HEK293 (cell line): ENCODE data around the gene LKAAEAR1.

Source experiments
- CTCF ChIA-PET: fragments of 350-600 bp; formaldehyde crosslinking; extraction: SDS; loops from one replicate; lab custom pipeline; 2021; ENCODE audit warnings: antibody characterized with exemption; lab: Yijun Ruan, JAX
- POLR2A ChIA-PET: fragments of 300-600 bp; formaldehyde crosslinking; extraction: SDS; loops from one replicate; lab custom pipeline; 2020; ENCODE audit warnings: antibody characterized with exemption, inconsistent platforms; lab: Yijun Ruan, JAX
- H3K27ac ChIP-seq: fragments of 200-500 bp; sonication (Bioruptor generic); 2 replicates; pipeline ENCODE4 v1.5.1; 2014; ENCODE audit warnings: low read depth, low read length, control low read depth, inconsistent platforms; ENCODE audit errors: extremely low read depth
- H3K36me3 ChIP-seq, 2 experiments: fragments of 200-500 bp in 1 of 2; sonication (Bioruptor generic) in 1 of 2; 1 replicate in 1 of 2; 2 replicates in 1 of 2; pipeline ENCODE4 v1.5.1; 2014 to 2017; ENCODE audit warnings: inconsistent platforms in 2 of 2, low read length in 2 of 2; ENCODE audit not compliant: control insufficient read depth in 2 of 2, insufficient read depth in 1 of 2
- H3K4me1 ChIP-seq: fragments of 200-500 bp; sonication (Bioruptor generic); 2 replicates; pipeline ENCODE4 v1.5.1; 2014; ENCODE audit warnings: mild to moderate bottlenecking, low read length, inconsistent platforms; ENCODE audit not compliant: control insufficient read depth, insufficient read depth
- H3K4me3 ChIP-seq: 2 replicates; pipeline ENCODE4 v1.5.1; 2011; ENCODE audit warnings: low read depth, mild to moderate bottlenecking, control low read depth, low read length, moderate library complexity
- H3K9me3 ChIP-seq: fragments of 200-500 bp; sonication (Bioruptor generic); 2 replicates; pipeline ENCODE4 v1.5.1; 2014; ENCODE audit warnings: low read depth, low read length, inconsistent platforms; ENCODE audit not compliant: control insufficient read depth, insufficient read depth
- GLI4 ChIP-seq: fragments of 450-650 bp; formaldehyde crosslinking; IDR thresholded peaks from 2 replicates; pipeline ENCODE4 v1.5.1; 2016; ENCODE audit warnings: missing biosample characterization, missing genetic modification characterization
- KLF1 ChIP-seq: fragments of 450-650 bp; formaldehyde crosslinking; IDR thresholded peaks from 2 replicates; pipeline ENCODE4 v1.5.1; 2016; ENCODE audit warnings: missing biosample characterization, missing genetic modification characterization
- KLF8 ChIP-seq: fragments of 450-650 bp; formaldehyde crosslinking; IDR thresholded peaks from 2 replicates; pipeline ENCODE4 v1.5.1; 2016; ENCODE audit warnings: missing biosample characterization, missing genetic modification characterization
- KLF9 ChIP-seq: fragments of 450-650 bp; formaldehyde crosslinking; IDR thresholded peaks from 2 replicates; pipeline ENCODE4 v1.5.1; 2016; ENCODE audit warnings: missing biosample characterization, missing genetic modification characterization, low read depth
- PATZ1 ChIP-seq: fragments of 450-650 bp; formaldehyde crosslinking; IDR thresholded peaks from 2 replicates; pipeline ENCODE4 v1.5.1; 2016; ENCODE audit warnings: missing biosample characterization, missing genetic modification characterization
- PRDM10 ChIP-seq: fragments of 450-650 bp; formaldehyde crosslinking; IDR thresholded peaks from 2 replicates; pipeline ENCODE4 v1.5.1; 2016; ENCODE audit warnings: missing biosample characterization, missing genetic modification characterization
- SCRT1 ChIP-seq: fragments of 450-650 bp; formaldehyde crosslinking; IDR thresholded peaks from 2 replicates; pipeline ENCODE4 v1.5.1; 2016; ENCODE audit warnings: missing biosample characterization, missing genetic modification characterization, borderline replicate concordance
- TRIM28 ChIP-seq: IDR thresholded peaks from 2 replicates; pipeline ENCODE4 v1.6.1; 2011; ENCODE audit warnings: low read length, control low read depth, borderline replicate concordance
- ZBTB1 ChIP-seq: fragments of 450-650 bp; formaldehyde crosslinking; IDR thresholded peaks from 2 replicates; pipeline ENCODE4 v1.5.1; 2016; ENCODE audit warnings: missing biosample characterization, missing genetic modification characterization
- ZBTB17 ChIP-seq: fragments of 450-650 bp; formaldehyde crosslinking; IDR thresholded peaks from 2 replicates; pipeline ENCODE4 v1.5.1; 2016; ENCODE audit warnings: missing biosample characterization, missing genetic modification characterization
- ZFP3 ChIP-seq: fragments of 450-650 bp; formaldehyde crosslinking; IDR thresholded peaks from 2 replicates; pipeline ENCODE4 v1.5.1; 2016; ENCODE audit warnings: low read depth, missing biosample characterization, missing genetic modification characterization
- ZNF112 ChIP-seq: fragments of 450-650 bp; formaldehyde crosslinking; IDR thresholded peaks from 2 replicates; pipeline ENCODE4 v1.5.0; 2017; ENCODE audit warnings: missing biosample characterization, missing genetic modification characterization
- ZNF121 ChIP-seq: fragments of 450-650 bp; formaldehyde crosslinking; IDR thresholded peaks from 2 replicates; pipeline ENCODE4 v1.5.1; 2016; ENCODE audit warnings: missing biosample characterization, missing genetic modification characterization
- ZNF169 ChIP-seq: fragments of 450-650 bp; formaldehyde crosslinking; IDR thresholded peaks from 2 replicates; pipeline ENCODE4 v1.5.1; 2016; ENCODE audit warnings: missing biosample characterization, missing genetic modification characterization
- ZNF223 ChIP-seq: fragments of 450-650 bp; formaldehyde crosslinking; IDR thresholded peaks from 2 replicates; pipeline ENCODE4 v1.5.1; 2016; ENCODE audit warnings: missing biosample characterization, missing genetic modification characterization
- ZNF24 ChIP-seq: fragments of 450-650 bp; formaldehyde crosslinking; IDR thresholded peaks from 2 replicates; pipeline ENCODE4 v1.5.1; 2016; ENCODE audit warnings: missing biosample characterization, missing genetic modification characterization
- ZNF280C ChIP-seq: fragments of 450-650 bp; formaldehyde crosslinking; IDR thresholded peaks from 2 replicates; pipeline ENCODE4 v1.5.1; 2016; ENCODE audit warnings: missing biosample characterization, missing genetic modification characterization
- ZNF341 ChIP-seq: fragments of 450-650 bp; formaldehyde crosslinking; IDR thresholded peaks from 2 replicates; pipeline ENCODE4; 2016; ENCODE audit warnings: low read depth, missing biosample characterization, missing genetic modification characterization
- ZNF660 ChIP-seq: fragments of 450-650 bp; IDR thresholded peaks from 2 replicates; pipeline ENCODE4 v1.5.1; 2018; ENCODE audit warnings: missing biosample characterization, mild to moderate bottlenecking, missing genetic modification characterization
- ZNF701 ChIP-seq: fragments of 450-650 bp; formaldehyde crosslinking; IDR thresholded peaks from 2 replicates; pipeline ENCODE4 v1.5.1; 2016; ENCODE audit warnings: missing biosample characterization, missing genetic modification characterization
- ZNF747 ChIP-seq: fragments of 450-650 bp; formaldehyde crosslinking; IDR thresholded peaks from 2 replicates; pipeline ENCODE4 v1.5.1; 2016; ENCODE audit warnings: missing biosample characterization, missing genetic modification characterization
- ZNF791 ChIP-seq: fragments of 450-650 bp; formaldehyde crosslinking; IDR thresholded peaks from 2 replicates; pipeline ENCODE4 v1.5.1; 2016; ENCODE audit warnings: missing biosample characterization, missing genetic modification characterization
- TF ChIP-seq, protein P1 (sequence below): fragments of 450-650 bp; formaldehyde crosslinking; optimal IDR thresholded peaks from 2 replicates; pipeline ENCODE3; 2016; ENCODE audit warnings: missing biosample characterization, mild to moderate bottlenecking, missing genetic modification characterization
- TF ChIP-seq, protein P2 (sequence below): fragments of 450-650 bp; formaldehyde crosslinking; conservative IDR thresholded peaks from 2 replicates; pipeline ENCODE4 v1.5.1; 2016; ENCODE audit warnings: low read depth, missing biosample characterization, missing genetic modification characterization

LKAAEAR1 gene

GRCh38 chr20:64037498-64038213, 46.5 kb downstream of the LKAAEAR1 start:
- Histone ChIP-seq H3K4me1 (peaks cover 7% of the 10 kb centered on the region; the same call in 1 of the 2 replicates), H3K4me3 (no peak overlapping the region), H3K36me3 (peaks cover 0 to 25% of the 10 kb centered on the region in 2 experiments; a peak in 2 of 3 replicates), H3K9me3 (no peaks in the 10 kb centered on the region), H3K27ac (no peak overlapping the region)
- CTCF ChIA-PET = interaction anchor here (0.8 to 4.4 kb wide), 8 partner anchors 20 to 83 kb away, joined by 3 to 39 read pairs (median 4); partner anchors contain the start of genes PRPF6 and SAMD10
- POLR2A ChIA-PET = interaction anchor here (1.0 to 2.9 kb wide), 3 partner anchors 25 to 57 kb away, joined by 4 to 11 read pairs (median 5); partner anchors contain the start of genes LKAAEAR1, PRPF6 and TCEA2
- TF ChIP-seq SCRT1 (tag by site-specific recombination) = no peak
- TF ChIP-seq ZNF24 (tag by site-specific recombination) = no peak
- TF ChIP-seq ZNF747 (tag by site-specific recombination) = no peak
- no peak for TF ChIP-seq ZNF121 (tag by site-specific recombination)
- no peak for TF ChIP-seq PATZ1 (tag by site-specific recombination)
- TF ChIP-seq, protein P1, sequence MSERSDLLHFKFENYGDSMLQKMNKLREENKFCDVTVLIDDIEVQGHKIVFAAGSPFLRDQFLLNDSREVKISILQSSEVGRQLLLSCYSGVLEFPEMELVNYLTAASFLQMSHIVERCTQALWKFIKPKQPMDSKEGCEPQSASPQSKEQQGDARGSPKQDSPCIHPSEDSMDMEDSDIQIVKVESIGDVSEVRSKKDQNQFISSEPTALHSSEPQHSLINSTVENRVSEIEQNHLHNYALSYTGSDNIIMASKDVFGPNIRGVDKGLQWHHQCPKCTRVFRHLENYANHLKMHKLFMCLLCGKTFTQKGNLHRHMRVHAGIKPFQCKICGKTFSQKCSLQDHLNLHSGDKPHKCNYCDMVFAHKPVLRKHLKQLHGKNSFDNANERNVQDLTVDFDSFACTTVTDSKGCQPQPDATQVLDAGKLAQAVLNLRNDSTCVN (tag by site-specific recombination) = no peak
- TF ChIP-seq PRDM10 (tag by site-specific recombination) = no peak
- TF ChIP-seq ZFP3 (tag by site-specific recombination) = no peak
- TF ChIP-seq ZNF280C (tag by site-specific recombination) = no peak
- peak; percentile 67 for TF ChIP-seq ZBTB17 (tag by site-specific recombination)
- TF ChIP-seq ZNF223 (tag by site-specific recombination) = no peak
- no peak for TF ChIP-seq ZNF660 (tag by site-specific recombination)
- TF ChIP-seq ZNF112 (tag by site-specific recombination) = no peak
- TF ChIP-seq KLF9 = no peak
- TF ChIP-seq ZNF701 = no peak
- no peak for TF ChIP-seq ZNF791 (tag by site-specific recombination)
- no peak for TF ChIP-seq GLI4
- TF ChIP-seq ZNF169 (tag by site-specific recombination) = no peak
- TF ChIP-seq, protein P2, sequence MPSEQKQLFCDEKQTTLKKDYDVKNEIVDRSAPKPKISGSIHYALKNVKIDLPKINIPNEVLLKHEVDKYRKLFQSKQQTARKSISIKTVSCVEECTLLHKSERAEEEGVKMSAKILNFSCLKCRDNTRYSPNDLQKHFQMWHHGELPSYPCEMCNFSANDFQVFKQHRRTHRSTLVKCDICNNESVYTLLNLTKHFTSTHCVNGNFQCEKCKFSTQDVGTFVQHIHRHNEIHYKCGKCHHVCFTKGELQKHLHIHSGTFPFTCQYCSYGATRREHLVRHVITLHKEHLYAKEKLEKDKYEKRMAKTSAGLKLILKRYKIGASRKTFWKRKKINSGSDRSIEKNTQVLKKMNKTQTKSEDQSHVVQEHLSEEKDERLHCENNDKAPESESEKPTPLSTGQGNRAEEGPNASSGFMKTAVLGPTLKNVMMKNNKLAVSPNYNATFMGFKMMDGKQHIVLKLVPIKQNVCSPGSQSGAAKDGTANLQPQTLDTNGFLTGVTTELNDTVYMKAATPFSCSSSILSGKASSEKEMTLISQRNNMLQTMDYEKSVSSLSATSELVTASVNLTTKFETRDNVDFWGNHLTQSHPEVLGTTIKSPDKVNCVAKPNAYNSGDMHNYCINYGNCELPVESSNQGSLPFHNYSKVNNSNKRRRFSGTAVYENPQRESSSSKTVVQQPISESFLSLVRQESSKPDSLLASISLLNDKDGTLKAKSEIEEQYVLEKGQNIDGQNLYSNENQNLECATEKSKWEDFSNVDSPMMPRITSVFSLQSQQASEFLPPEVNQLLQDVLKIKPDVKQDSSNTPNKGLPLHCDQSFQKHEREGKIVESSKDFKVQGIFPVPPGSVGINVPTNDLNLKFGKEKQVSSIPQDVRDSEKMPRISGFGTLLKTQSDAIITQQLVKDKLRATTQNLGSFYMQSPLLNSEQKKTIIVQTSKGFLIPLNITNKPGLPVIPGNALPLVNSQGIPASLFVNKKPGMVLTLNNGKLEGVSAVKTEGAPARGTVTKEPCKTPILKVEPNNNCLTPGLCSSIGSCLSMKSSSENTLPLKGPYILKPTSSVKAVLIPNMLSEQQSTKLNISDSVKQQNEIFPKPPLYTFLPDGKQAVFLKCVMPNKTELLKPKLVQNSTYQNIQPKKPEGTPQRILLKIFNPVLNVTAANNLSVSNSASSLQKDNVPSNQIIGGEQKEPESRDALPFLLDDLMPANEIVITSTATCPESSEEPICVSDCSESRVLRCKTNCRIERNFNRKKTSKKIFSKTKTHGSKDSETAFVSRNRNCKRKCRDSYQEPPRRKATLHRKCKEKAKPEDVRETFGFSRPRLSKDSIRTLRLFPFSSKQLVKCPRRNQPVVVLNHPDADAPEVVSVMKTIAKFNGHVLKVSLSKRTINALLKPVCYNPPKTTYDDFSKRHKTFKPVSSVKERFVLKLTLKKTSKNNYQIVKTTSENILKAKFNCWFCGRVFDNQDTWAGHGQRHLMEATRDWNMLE = no peak
- TF ChIP-seq KLF8 = no peak
- peak; percentile 30; the same call in 1 of the 2 replicates for TF ChIP-seq KLF1 (tag by site-specific recombination)
- TF ChIP-seq ZNF341 (tag by site-specific recombination) = peak; percentile 41
- no peak for TF ChIP-seq ZBTB1
- TF ChIP-seq TRIM28 = no peak
